K562 (cell line): ENCODE results near the gene METTL15. TPM values are rescaled to one million over a fixed set of nuclear protein-coding genes. Genes with fewer than 3 reads are reported as not detected.

Source experiments
- ATAC-seq: fragments of 200-7000 bp; cut with Tn5 transposase; 3 replicates; pipeline ENCODE4 v1.9.1; 2020; ENCODE audit warnings: moderate library complexity
- BruUV-seq: library from RNA; stranded (reverse); fragments of 400-500 nt; replicated peaks from 2 replicates; lab custom pipeline; 2021; lab: Mats Ljungman, UMichigan
- CTCF ChIA-PET: fragments of 300-600 bp; formaldehyde crosslinking; extraction: SDS; loops from one replicate; lab custom pipeline; 2021; ENCODE audit warnings: low intra/inter-chr PET ratio; lab: Yijun Ruan, JAX
- POLR2A ChIA-PET: fragments of 300-600, 350-650 bp; sonication (Branson Sonifier 250); formaldehyde crosslinking; extraction: SDS; loops from one replicate; lab custom pipeline; 2021; ENCODE audit warnings: antibody characterized with exemption, inconsistent platforms; lab: Yijun Ruan, JAX
- DNase-seq, 4 experiments: peaks; one replicate each; pipeline versions ENCODE4 v3.0.0 to v3.0.0-alpha.2; 2011 to 2018; ENCODE audit warnings: low spot score in 3 of 4, mixed read lengths in 3 of 4; ENCODE audit errors: extremely low read depth in 1 of 4
- FAIRE-seq: peaks from 2 replicates; lab custom pipeline; 2011; peaks lifted over from hg19 to GRCh38; lab: Jason Lieb, UNC
- H2AFZ ChIP-seq: 2 replicates; pipeline ENCODE4 v1.6.0; 2011; ENCODE audit warnings: low read depth, low read length, control low read depth, inconsistent platforms
- H3K27ac ChIP-seq: fragments of 200-600 bp; 3 replicates; pipeline ENCODE4 v1.8.0; 2011; ENCODE audit warnings: low read depth, mild to moderate bottlenecking, control low read depth, inconsistent platforms, low read length, moderate library complexity, mixed read lengths; ENCODE audit errors: extremely low read depth
- H3K27me3 ChIP-seq, 2 experiments: fragments of 300-600 bp in 1 of 2; 2 replicates in 1 of 2; 3 replicates in 1 of 2; pipeline versions ENCODE4 v1.6.0 to v1.8.0; 2011; ENCODE audit warnings: inconsistent platforms in 2 of 2, low read length in 2 of 2, mild to moderate bottlenecking in 1 of 2, mixed read lengths in 1 of 2, moderate library complexity in 1 of 2; ENCODE audit not compliant: control insufficient read depth in 2 of 2, insufficient read depth in 2 of 2
- H3K36me3 ChIP-seq: fragments of 300-600 bp; 3 replicates; pipeline ENCODE4 v1.8.0; 2011; ENCODE audit warnings: mild to moderate bottlenecking, low read length, inconsistent platforms; ENCODE audit not compliant: control insufficient read depth, insufficient read depth
- H3K4me1 ChIP-seq, 2 experiments: fragments of 200-600 bp in 1 of 2; replicated peaks in 1 of 2; 2 replicates in 1 of 2; 3 replicates in 1 of 2; pipeline versions ENCODE4 v1.5.1 to v1.8.0; 2011; ENCODE audit warnings: inconsistent platforms in 2 of 2, low read length in 2 of 2, mild to moderate bottlenecking in 1 of 2, mixed read lengths in 1 of 2, moderate library complexity in 1 of 2; ENCODE audit not compliant: control insufficient read depth in 2 of 2, insufficient read depth in 2 of 2
- H3K4me2 ChIP-seq: 2 replicates; pipeline ENCODE4 v1.6.1; 2011; ENCODE audit warnings: low read length, control low read depth, inconsistent platforms, mixed read lengths; ENCODE audit not compliant: insufficient read depth
- H3K4me3 ChIP-seq: fragments of 200-600 bp; sonication (generic), shearing (Covaris generic); 2 replicates; pipeline ENCODE4 v1.5.1; 2016; ENCODE audit warnings: control low read depth, inconsistent platforms
- H3K79me2 ChIP-seq: fragments of 200-600 bp; 3 replicates; pipeline ENCODE4 v1.8.0; 2011; ENCODE audit warnings: low read length, inconsistent platforms; ENCODE audit not compliant: control insufficient read depth, insufficient read depth
- H3K9ac ChIP-seq, 2 experiments: 2 replicates each; pipeline versions ENCODE4 v1.6.0 to v1.6.1; 2011; ENCODE audit warnings: low read depth in 2 of 2, low read length in 2 of 2, control low read depth in 1 of 2, inconsistent platforms in 1 of 2, mild to moderate bottlenecking in 1 of 2, mixed read lengths in 1 of 2; ENCODE audit not compliant: insufficient read depth in 1 of 2
- H3K9me1 ChIP-seq: one replicate; pipeline ENCODE4 v1.6.0; 2011; ENCODE audit warnings: inconsistent platforms, mild to moderate bottlenecking, low read length, moderate library complexity; ENCODE audit not compliant: control insufficient read depth, insufficient read depth
- H3K9me3 ChIP-seq: replicated peaks from 2 replicates; pipeline ENCODE4 v1.5.1; 2011; ENCODE audit warnings: low read depth, low read length, inconsistent platforms; ENCODE audit not compliant: control insufficient read depth, insufficient read depth
- H4K20me1 ChIP-seq: replicated peaks from 2 replicates; pipeline ENCODE4 v1.6.1; 2011; ENCODE audit warnings: low read length, inconsistent platforms, mixed read lengths; ENCODE audit not compliant: control insufficient read depth, insufficient read depth
- BRD4 ChIP-seq: fragments of 200-600 bp; sonication (generic); IDR thresholded peaks from 2 replicates; pipeline ENCODE4 v1.6.1; 2017; ENCODE audit warnings: inconsistent platforms
- DACH1 ChIP-seq: fragments of 450-650 bp; IDR thresholded peaks from 2 replicates; pipeline ENCODE4 v1.6.1; 2018; ENCODE audit not compliant: partially characterized antibody
- FOXP1 ChIP-seq: sonication (generic); formaldehyde crosslinking; IDR thresholded peaks from 2 replicates; pipeline ENCODE4 v1.8.0; 2022; ENCODE audit warnings: mild to moderate bottlenecking, missing genetic modification reagents
- GATAD2A ChIP-seq: fragments of 450-650 bp; IDR thresholded peaks from 2 replicates; pipeline ENCODE4 v1.6.1; 2017
- MEF2D ChIP-seq: conservative IDR thresholded peaks from 2 replicates; pipeline ENCODE4 v1.6.1; 2016; ENCODE audit warnings: low read depth, missing genetic modification characterization, missing compliant biosample characterization
- POLR3A ChIP-seq: IDR thresholded peaks from 2 replicates; pipeline ENCODE4 v1.6.1; 2011; ENCODE audit warnings: borderline replicate concordance, mild to moderate bottlenecking, moderate library complexity; ENCODE audit not compliant: insufficient read length, insufficient read depth; ENCODE audit errors: extremely low read depth
- RBM34 ChIP-seq: fragments of 200-400 bp; formaldehyde crosslinking; IDR thresholded peaks from 2 replicates; pipeline ENCODE4 v1.6.1; 2018; ENCODE audit warnings: low read length, borderline replicate concordance; ENCODE audit not compliant: insufficient read depth
- TCF3 ChIP-seq: sonication (generic); formaldehyde crosslinking; IDR thresholded peaks from 2 replicates; pipeline ENCODE4 v1.4.0; 2020; ENCODE audit warnings: mild to moderate bottlenecking, missing genetic modification reagents
- XRCC5 ChIP-seq: fragments of 200-400 bp; formaldehyde crosslinking; IDR thresholded peaks from 2 replicates; pipeline ENCODE4 v1.6.1; 2017; ENCODE audit warnings: low read depth, mild to moderate bottlenecking, low read length
- WGBS: fragments of 100-300 bp; shearing (Covaris generic); methylation state at CpG from one replicate; pipeline ENCODE4 v1.1.6; 2016; ENCODE audit warnings: low coverage, mixed read lengths; ENCODE audit not compliant: insufficient coverage; ENCODE audit errors: missing lambda C conversion rate; 5-methylcytosine and 5-hydroxymethylcytosine counted together
- in situ Hi-C: fragments of 300-500 bp; cut with MboI; formaldehyde crosslinking; loops from 4 replicates; pipeline ENCODE4 v1.15.0; 2018; ENCODE audit warnings: inconsistent platforms, mixed read lengths
- intact Hi-C: fragments of 100-400 bp; cut with micrococcal nuclease; formaldehyde crosslinking; loops from 2 replicates; pipeline ENCODE4 v1.14.2; 2022
- polyA plus RNA-seq, 8 experiments: library from polyadenylated mRNA; depleted of rRNA in 4 of 8; stranded (reverse) in 5 of 8; unstranded in 3 of 8; fragments of >200 nt; fragmentation: Nextera tagmentation in 2 of 8; fragmentation: Illumina TruSeq in 1 of 8; extraction: Ambion mirVana in 2 of 8; extraction: Trizol in 1 of 8; gene quantifications; 2 replicates each; pipeline versions ENCODE4 v1.2.1 to v1.2.3, GENCODE V29; 2011 to 2014; ENCODE audit warnings: inconsistent platforms in 1 of 8, missing spikeins in 1 of 8
- total RNA-seq, 7 experiments: library from RNA; depleted of rRNA in 6 of 7; stranded (reverse); fragments of >200 nt in 6 of 7; fragmentation: Illumina TruSeq in 2 of 7; extraction: Trizol in 2 of 7; gene quantifications; 2 replicates each; pipeline versions ENCODE4 v1.2.1 to v1.2.3, GENCODE V29; 2011 to 2021; ENCODE audit warnings: low replicate concordance in 1 of 7
- TF ChIP-seq, protein P1 (sequence below): sonication (generic); formaldehyde crosslinking; IDR thresholded peaks from 2 replicates; pipeline ENCODE4 v1.5.0; 2020; ENCODE audit warnings: missing genetic modification reagents

Gene METTL15
- total and polyA plus RNA-seq, 9 of the 15 experiments (the other 6 are each of a cell fraction or from before 2014, with no cell fraction given): 10.7 to 21.7 (median 15.9) TPM

DNA sequence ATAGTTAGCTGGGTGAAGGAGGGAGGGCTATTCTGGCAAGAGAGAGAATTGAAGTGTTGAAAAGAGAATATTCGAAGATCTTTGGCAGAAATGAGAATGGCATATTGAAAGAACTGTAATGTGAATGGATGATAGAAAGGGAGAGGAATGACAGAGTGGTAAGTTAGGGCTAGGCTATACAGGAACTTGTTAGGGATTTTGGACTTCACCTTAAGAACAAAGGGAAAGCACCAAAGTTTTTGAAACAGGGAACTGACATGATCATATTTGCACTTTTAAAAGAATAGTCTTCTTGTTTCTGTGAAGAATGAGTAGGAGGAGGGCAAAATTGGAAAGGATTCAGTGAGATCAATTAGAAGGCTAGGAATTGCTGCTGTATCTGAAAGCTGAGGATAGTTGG, 119.3 kb downstream of the METTL15 start:
- DNase-seq (no peak), ATAC-seq (peak; percentile 64), FAIRE-seq (no peak)
- no peaks in the 10 kb centered on the region for H3K36me3 ChIP-seq
- TF ChIP-seq XRCC5: no peak
- no peak overlapping the region for H2AFZ ChIP-seq
- no peaks in the 10 kb centered on the region for H3K27me3 ChIP-seq
- H3K9me3 ChIP-seq: no peaks in the 10 kb centered on the region
- H3K9ac ChIP-seq: no peak overlapping the region
- H3K4me1 ChIP-seq: no peaks in the 10 kb centered on the region
- in situ Hi-C loops (no loop called here), intact Hi-C loops (no loop called here)
- H3K4me2 ChIP-seq: no peak overlapping the region
- H3K4me3 ChIP-seq: no peak overlapping the region
- H3K79me2 ChIP-seq: no peaks in the 10 kb centered on the region
- BruUV-seq: no TSS peak
- H3K9me1 ChIP-seq: no peaks in the 10 kb centered on the region
- CTCF ChIA-PET: no interaction called here
- 33% methylated on average over 1 of the region's 1 CpG for WGBS
- H4K20me1 ChIP-seq: no peaks in the 10 kb centered on the region
- peak overlapping the region; percentile 14; the same call in 1 of the 3 replicates for H3K27ac ChIP-seq
- POLR2A ChIA-PET: no interaction called here

DNA sequence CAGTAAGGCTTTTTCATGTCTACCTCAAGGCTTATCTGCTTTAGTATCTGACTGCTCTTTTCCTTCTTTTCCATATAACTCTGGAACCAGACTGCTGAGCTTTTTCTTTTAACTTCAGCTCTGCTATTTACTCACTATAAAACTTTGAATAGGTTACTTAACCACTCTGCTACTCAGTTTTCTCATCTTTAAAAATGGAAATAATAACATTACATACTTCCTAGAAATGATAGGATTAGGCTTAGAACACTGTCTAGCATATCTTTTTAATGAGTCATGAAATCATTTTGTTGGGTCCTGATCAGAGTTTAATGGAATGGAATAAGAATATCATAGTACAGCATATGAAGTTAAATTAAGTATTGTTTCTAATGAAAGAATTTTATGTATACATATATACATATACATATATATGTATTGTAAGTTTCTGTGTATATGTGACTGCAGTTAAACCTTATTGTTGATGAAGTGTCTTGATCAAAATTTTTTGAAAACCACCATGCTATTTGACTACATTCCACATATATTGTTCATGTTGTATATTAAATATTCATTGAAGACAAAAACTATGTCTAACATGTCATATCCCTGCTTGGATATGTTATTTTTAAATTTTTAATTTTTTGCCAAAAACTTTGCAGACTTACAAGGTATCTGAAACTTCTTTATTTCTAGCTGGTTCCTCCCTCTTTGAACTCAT, 120.2 kb downstream of the METTL15 start:
- H3K27me3 ChIP-seq: no peaks in the 10 kb centered on the region
- no peaks in the 10 kb centered on the region for H4K20me1 ChIP-seq
- FAIRE-seq (no peak), ATAC-seq (peak; percentile 38; the same call in 2 of the 3 replicates), DNase-seq (no peak)
- in situ Hi-C loops (no loop called here), intact Hi-C loops (no loop called here)
- no peak overlapping the region for H3K4me3 ChIP-seq
- BruUV-seq: no TSS peak
- no peak overlapping the region for H3K9ac ChIP-seq
- H3K9me1 ChIP-seq: no peaks in the 10 kb centered on the region
- no peak overlapping the region for H3K4me2 ChIP-seq
- ChIA-PET CTCF (no interaction called here), POLR2A (no interaction called here)
- H3K27ac ChIP-seq: no peak overlapping the region
- no peaks in the 10 kb centered on the region for H3K79me2 ChIP-seq
- H3K36me3 ChIP-seq: no peaks in the 10 kb centered on the region; the same call in 2 of the 3 replicates
- H3K9me3 ChIP-seq: no peaks in the 10 kb centered on the region
- H3K4me1 ChIP-seq: no peaks in the 10 kb centered on the region
- H2AFZ ChIP-seq: no peak overlapping the region
- TF ChIP-seq RBM34 (no peak), GATAD2A (no peak), FOXP1 (no peak), BRD4 (no peak), POLR3A (no peak), DACH1 (no peak), TCF3 (CRISPR knock-in tag) (no peak), MEF2D (tag) (no peak)
- TF ChIP-seq, protein P1, sequence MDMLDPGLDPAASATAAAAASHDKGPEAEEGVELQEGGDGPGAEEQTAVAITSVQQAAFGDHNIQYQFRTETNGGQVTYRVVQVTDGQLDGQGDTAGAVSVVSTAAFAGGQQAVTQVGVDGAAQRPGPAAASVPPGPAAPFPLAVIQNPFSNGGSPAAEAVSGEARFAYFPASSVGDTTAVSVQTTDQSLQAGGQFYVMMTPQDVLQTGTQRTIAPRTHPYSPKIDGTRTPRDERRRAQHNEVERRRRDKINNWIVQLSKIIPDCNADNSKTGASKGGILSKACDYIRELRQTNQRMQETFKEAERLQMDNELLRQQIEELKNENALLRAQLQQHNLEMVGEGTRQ (CRISPR knock-in tag): no peak
